Fibroblast of skin of scalp (primary cell): Measurements from ENCODE around the gene RECQL5.

Source experiments
- DNase-seq: peaks from one replicate; pipeline ENCODE4 v3.0.0-alpha.2; 2013

RECQL5 gene

GRCh38 chr17:75633486-75634375 is 33.2 kb downstream of the RECQL5 start:
- peak; percentile 88 for DNase-seq

- peak; percentile 84 for DNase-seq
Observed at GRCh38 chr17:75632863-75633485, 34.0 kb downstream of the RECQL5 start, which contains the start of gene SMIM5. SMIM5 (plus strand) TSS chr17:75633434; CDS start chr17:75640202, 6,768 bp downstream.

- no peak for DNase-seq
Observed at GRCh38 chr17:75632428-75632827, 34.5 kb downstream of the RECQL5 start.

- no peak for DNase-seq
Observed at GRCh38 chr17:75631353-75631752, 35.6 kb downstream of the RECQL5 start.

- DNase-seq = no peak
Observed at GRCh38 chr17:75630071-75630917, 36.7 kb downstream of the RECQL5 start.

- DNase-seq = no peak
Observed at GRCh38 chr17:75629157-75629556, 37.8 kb downstream of the RECQL5 start.

GRCh38 chr17:75628425-75628824 is 38.5 kb downstream of the RECQL5 start:
- DNase-seq = no peak

- no peak for DNase-seq
Observed at GRCh38 chr17:75627094-75627493, 39.9 kb downstream of the RECQL5 start.

- DNase-seq = no peak
Observed at GRCh38 chr17:75626496-75627038, 40.4 kb downstream of the RECQL5 start.

GRCh38 chr17:75625813-75626486 is 41.0 kb downstream of the RECQL5 start:
- peak; percentile 12 for DNase-seq

GRCh38 chr17:75624714-75625345 is 42.1 kb downstream of the RECQL5 start:
- no peak for DNase-seq

GRCh38 chr17:75624021-75624420 is 42.9 kb downstream of the RECQL5 start:
- DNase-seq = no peak

GRCh38 chr17:75623386-75623785 is 43.6 kb downstream of the RECQL5 start:
- DNase-seq = peak; percentile 16

GRCh38 chr17:75622771-75623273 is 44.1 kb downstream of the RECQL5 start:
- DNase-seq = no peak

- no peak for DNase-seq
Observed at GRCh38 chr17:75622076-75622475, 44.9 kb downstream of the RECQL5 start.

GRCh38 chr17:75621489-75621888 is 45.5 kb downstream of the RECQL5 start:
- no peak for DNase-seq

GRCh38 chr17:75619506-75620431 is 47.2 kb downstream of the RECQL5 start:
- DNase-seq = peak; percentile 42

GRCh38 chr17:75617675-75618074 is 49.3 kb downstream of the RECQL5 start:
- DNase-seq = no peak

GRCh38 chr17:75617218-75617617 is 49.7 kb downstream of the RECQL5 start:
- no peak for DNase-seq

- DNase-seq = no peak
Observed at GRCh38 chr17:75616521-75617122, 50.3 kb downstream of the RECQL5 start.
